K562 (cell line): ENCODE results near the gene HOXB1. TPM values are rescaled to one million over a fixed set of nuclear protein-coding genes. Genes with fewer than 3 reads are reported as not detected.

Experiments
- ATF4 ChIP-seq: fragments of 450-650 bp; formaldehyde crosslinking; IDR thresholded peaks from 2 replicates; pipeline ENCODE4 v1.4.0; 2022; ENCODE audit warnings: mild to moderate bottlenecking, moderate library complexity
- BRD4 ChIP-seq: fragments of 200-600 bp; sonication (generic); IDR thresholded peaks from 2 replicates; pipeline ENCODE4 v1.6.1; 2017; ENCODE audit warnings: inconsistent platforms
- CBFA2T3 ChIP-seq: fragments of 450-650 bp; IDR thresholded peaks from 2 replicates; pipeline ENCODE4 v1.6.1; 2017
- CXXC5 ChIP-seq: fragments of 250-450 bp; sonication (Bioruptor Pico); IDR thresholded peaks from 2 replicates; pipeline ENCODE4 v1.8.0; 2022; ENCODE audit warnings: inconsistent platforms, mild to moderate bottlenecking, moderate library complexity
- DNMT1 ChIP-seq: fragments of 450-650 bp; IDR thresholded peaks from 2 replicates; pipeline ENCODE4 v1.6.1; 2016; ENCODE audit warnings: antibody characterized with exemption, mild to moderate bottlenecking
- EP400 ChIP-seq: fragments of 450-650 bp; IDR thresholded peaks from 2 replicates; pipeline ENCODE4 v1.6.1; 2017; ENCODE audit warnings: antibody characterized with exemption, mild to moderate bottlenecking, moderate library complexity
- ILK ChIP-seq: fragments of 450-650 bp; IDR thresholded peaks from 2 replicates; pipeline ENCODE4 v1.6.1; 2016; ENCODE audit warnings: missing genetic modification characterization, low read depth, mild to moderate bottlenecking, missing compliant biosample characterization, moderate library complexity, borderline replicate concordance
- MAZ ChIP-seq, 2 experiments: fragments of 450-650 bp in 1 of 2; sonication (generic) in 1 of 2; formaldehyde crosslinking; IDR thresholded peaks in 1 of 2; conservative IDR thresholded peaks in 1 of 2; 2 replicates each; pipeline versions ENCODE4 v1.4.0 to v1.5.0; 2020; ENCODE audit warnings: mild to moderate bottlenecking in 1 of 2, missing genetic modification reagents in 1 of 2
- MTF1 ChIP-seq: fragments of 250-450 bp; sonication (Bioruptor Pico); IDR thresholded peaks from 2 replicates; pipeline ENCODE4 v1.9.0; 2021; ENCODE audit warnings: moderate library complexity, mild to moderate bottlenecking, inconsistent platforms, borderline replicate concordance
- MXD1 ChIP-seq: fragments of 250-450 bp; sonication (Bioruptor Pico); IDR thresholded peaks from 2 replicates; pipeline ENCODE4 v1.8.0; 2021; ENCODE audit warnings: borderline replicate concordance, mild to moderate bottlenecking, moderate library complexity; ENCODE audit not compliant: poor library complexity, severe bottlenecking
- MXI1 ChIP-seq: IDR thresholded peaks from 2 replicates; pipeline ENCODE4 v1.6.1; 2011; ENCODE audit warnings: low read depth, mild to moderate bottlenecking, improper control_type of control experiment, low read length
- POLR2H ChIP-seq: IDR thresholded peaks from 2 replicates; pipeline ENCODE4 v1.6.1; 2016; ENCODE audit warnings: missing genetic modification characterization, low read depth, mild to moderate bottlenecking, control low read depth, missing compliant biosample characterization, moderate library complexity
- TAL1 ChIP-seq: fragments of 450-650 bp; IDR thresholded peaks from 2 replicates; pipeline ENCODE4 v1.6.1; 2016; ENCODE audit warnings: mild to moderate bottlenecking
- TEAD2 ChIP-seq: fragments of 450-650 bp; IDR thresholded peaks from 2 replicates; pipeline ENCODE4 v1.6.1; 2016; ENCODE audit warnings: missing genetic modification characterization, control low read depth, missing compliant biosample characterization
- THRB ChIP-seq: fragments of 450-650 bp; formaldehyde crosslinking; conservative IDR thresholded peaks from 2 replicates; pipeline ENCODE4 v1.4.0; 2022; ENCODE audit warnings: mild to moderate bottlenecking, missing genetic modification characterization
- TRIM24 ChIP-seq, 2 experiments: fragments of 450-650 bp; IDR thresholded peaks; 2 replicates each; pipeline ENCODE4 v1.6.1; 2016
- TRIM25 ChIP-seq: fragments of 450-650 bp; IDR thresholded peaks from 2 replicates; pipeline ENCODE4 v1.7.0; 2016; ENCODE audit warnings: borderline replicate concordance
- USF2 ChIP-seq: sonication (generic); formaldehyde crosslinking; IDR thresholded peaks from 2 replicates; pipeline ENCODE4 v1.5.0; 2020; ENCODE audit warnings: missing genetic modification reagents
- ZFP36 ChIP-seq: fragments of 150-350 bp; IDR thresholded peaks from 2 replicates; pipeline ENCODE4 v1.6.1; 2018; ENCODE audit warnings: low read length, low read depth; ENCODE audit not compliant: partially characterized antibody
- ZNF165 ChIP-seq: fragments of 250-450 bp; sonication (Bioruptor Pico); IDR thresholded peaks from 2 replicates; pipeline ENCODE4 v1.4.0; 2020; ENCODE audit warnings: borderline replicate concordance
- ZNF354B ChIP-seq: fragments of 250-450 bp; sonication (Bioruptor Pico); IDR thresholded peaks from 2 replicates; pipeline ENCODE4 v1.4.0; 2020
- ZNF395 ChIP-seq: fragments of 200-800 bp; sonication (Bioruptor generic); IDR thresholded peaks from 2 replicates; pipeline ENCODE4 v1.6.1; 2017; ENCODE audit warnings: missing genetic modification characterization, missing compliant biosample characterization
- polyA plus RNA-seq, 8 experiments: library from polyadenylated mRNA; depleted of rRNA in 4 of 8; stranded (reverse) in 5 of 8; unstranded in 3 of 8; fragments of >200 nt; fragmentation: Nextera tagmentation in 2 of 8; fragmentation: Illumina TruSeq in 1 of 8; extraction: Ambion mirVana in 2 of 8; extraction: Trizol in 1 of 8; gene quantifications; 2 replicates each; pipeline versions ENCODE4 v1.2.1 to v1.2.3, GENCODE V29; 2011 to 2014; ENCODE audit warnings: inconsistent platforms in 1 of 8, missing spikeins in 1 of 8
- total RNA-seq, 7 experiments: library from RNA; depleted of rRNA in 6 of 7; stranded (reverse); fragments of >200 nt in 6 of 7; fragmentation: Illumina TruSeq in 2 of 7; extraction: Trizol in 2 of 7; gene quantifications; 2 replicates each; pipeline versions ENCODE4 v1.2.1 to v1.2.3, GENCODE V29; 2011 to 2021; ENCODE audit warnings: low replicate concordance in 1 of 7

HOXB1 gene
- total and polyA plus RNA-seq, 9 of the 15 experiments (the other 6 are each of a cell fraction or from before 2014, with no cell fraction given), result 0.04 TPM; not detected in 8

GRCh38 chr17:48547808-48548522 lies 17.2 kb upstream of the HOXB1 start (continued):
- TF ChIP-seq EP400 (peak; percentile 33), TRIM24 (IDR thresholded peaks at IDR 0.05) (0 out of 4 replicates have a peak, but pooled peaks of 1 of the 2 experiments have one; percentile 32), TAL1 (peak; percentile 32), POLR2H (tag) (peak; percentile 35), MTF1 (CRISPR knock-in tag) (no peak), ZFP36 (no peak), DNMT1 (0 out of 2 replicates have a peak, but pooled peaks have one; percentile 58), CBFA2T3 (peak; percentile 56), ZNF395 (CRISPR knock-in tag) (no peak), CXXC5 (CRISPR knock-in tag) (peak; percentile 39; the same call in 1 of the 2 replicates), THRB (no peak), TRIM25 (no peak), ATF4 (CRISPR knock-in tag) (no peak), ZNF354B (CRISPR knock-in tag) (no peak), ZNF165 (CRISPR knock-in tag) (no peak), MXI1 (no peak), TEAD2 (tag) (no peak), MAZ (CRISPR knock-in tag; conservative IDR thresholded peaks at IDR 0.05 in 1 of 2, IDR thresholded peaks at IDR 0.05 in 1 of 2) (no peak), ILK (tag) (no peak), MXD1 (CRISPR knock-in tag) (no peak), BRD4 (peak; percentile 15; the same call in 1 of the 2 replicates), USF2 (CRISPR knock-in tag) (peak; percentile 87)
